ENCODE measurements around the gene TECPR2. TPM values are rescaled to one million over a fixed set of nuclear protein-coding genes. Genes with fewer than 3 reads are reported as not detected.

Gene TECPR2
- total and polyA plus RNA-seq, 10 of the 15 experiments (the other 5 are each of a cell fraction or from before 2014, with no cell fraction given), result 0.15 to 10.0 (median 3.0) TPM

DNA sequence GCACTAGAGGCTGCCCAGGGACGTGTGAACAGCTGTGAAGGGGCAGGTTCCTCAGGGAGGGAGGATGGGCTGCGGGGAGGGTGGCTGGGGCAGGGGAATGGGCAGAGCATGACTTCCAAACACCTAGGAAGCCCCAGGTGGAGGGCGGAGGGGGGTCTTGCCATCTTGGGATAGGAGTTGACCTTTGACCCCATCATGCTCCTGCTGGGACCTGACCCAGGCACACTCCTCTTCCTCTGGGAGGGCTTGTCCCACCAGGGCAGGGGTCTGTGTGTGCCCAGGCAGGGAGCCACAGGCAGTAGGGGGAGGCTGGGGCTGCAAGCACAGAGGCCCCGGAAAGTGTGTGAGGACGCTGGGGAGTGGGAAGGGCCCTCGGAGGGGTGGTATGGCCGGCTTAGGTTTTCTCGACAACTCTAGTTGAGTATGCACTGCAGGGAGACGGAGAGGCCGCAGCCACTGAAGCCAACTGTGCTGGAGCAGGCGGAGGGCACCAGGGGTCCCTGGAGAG lies 150.1 kb downstream of the TECPR2 start:
- ChIA-PET POLR2A (no interaction called here), RAD21 (ENCODE audit: unreplicated experiment) (no interaction called here), SMC1A (ENCODE audit: uncharacterized antibody, unreplicated experiment) (no interaction called here), CTCF (no interaction called here)
- H3K4me1 ChIP-seq (ENCODE audit: control insufficient read depth, insufficient read depth, low read length), result peaks cover 9% of the 10 kb centered on the region
- TF ChIP-seq NR2F1 (conservative IDR thresholded peaks at IDR 0.05) (peak; percentile 50; the same call in 1 of the 2 replicates), SRF (IDR thresholded peaks at IDR 0.05; ENCODE audit: low read depth in 2 of 2, low read length in 2 of 2) (no peak), ZNF622 (IDR thresholded peaks at IDR 0.05) (no peak)
- 66% methylated on average over 11 of the region's 11 CpGs for WGBS (ENCODE audit: insufficient coverage, insufficient replicate concordance, low lambda C conversion rate, missing lambda C conversion rate)
- in situ Hi-C loops (cut with MboI) (loop anchor here (10.0 kb wide), 1 partner anchor 548 kb away; the partner anchor contains the start of gene DYNC1H1), intact Hi-C loops (cut with micrococcal nuclease; ENCODE audit: unreplicated experiment) (loop anchor here (10.0 kb wide), 1 partner anchor 548 kb away; the partner anchor contains the start of gene DYNC1H1)
- peaks cover 0 to 2% of the 10 kb centered on the region in 2 experiments; a peak in 1 of 4 replicates for H3K27me3 ChIP-seq (replicated peaks in 1 of 2; ENCODE audit: control insufficient read depth in 2 of 2, insufficient read depth in 2 of 2, low read length in 1 of 2)
- no peak overlapping the region for H3K27ac ChIP-seq (ENCODE audit: control insufficient read depth, insufficient read depth)
- no peak overlapping the region for H3K9ac ChIP-seq (ENCODE audit: control insufficient read depth, insufficient read depth, low read length)
- H2AFZ ChIP-seq (ENCODE audit: control insufficient read depth, low read depth, low read length), result no peak overlapping the region
- H3K4me2 ChIP-seq (ENCODE audit: control insufficient read depth, insufficient read depth), result no peak overlapping the region
- no peaks in the 10 kb centered on the region for H3K79me2 ChIP-seq (ENCODE audit: control insufficient read depth, insufficient read depth, low read length)
- H3K9me3 ChIP-seq (replicated peaks; ENCODE audit: control insufficient read depth, insufficient read depth, low read length), result no peaks in the 10 kb centered on the region
- no peak overlapping the region for H3K4me3 ChIP-seq
- FAIRE-seq, result no peak
- ATAC-seq, result no peak
- DNase-seq (ENCODE audit: low read depth, low spot score), result no peak
- no TSS peak for BruUV-seq (replicated peaks)
- H3K36me3 ChIP-seq (ENCODE audit: control insufficient read depth in 2 of 2, insufficient read depth in 2 of 2, low read length in 1 of 2), result no peaks in the 10 kb centered on the region
- no peaks in the 10 kb centered on the region for H4K20me1 ChIP-seq (ENCODE audit: control insufficient read depth, insufficient read depth)

DNA sequence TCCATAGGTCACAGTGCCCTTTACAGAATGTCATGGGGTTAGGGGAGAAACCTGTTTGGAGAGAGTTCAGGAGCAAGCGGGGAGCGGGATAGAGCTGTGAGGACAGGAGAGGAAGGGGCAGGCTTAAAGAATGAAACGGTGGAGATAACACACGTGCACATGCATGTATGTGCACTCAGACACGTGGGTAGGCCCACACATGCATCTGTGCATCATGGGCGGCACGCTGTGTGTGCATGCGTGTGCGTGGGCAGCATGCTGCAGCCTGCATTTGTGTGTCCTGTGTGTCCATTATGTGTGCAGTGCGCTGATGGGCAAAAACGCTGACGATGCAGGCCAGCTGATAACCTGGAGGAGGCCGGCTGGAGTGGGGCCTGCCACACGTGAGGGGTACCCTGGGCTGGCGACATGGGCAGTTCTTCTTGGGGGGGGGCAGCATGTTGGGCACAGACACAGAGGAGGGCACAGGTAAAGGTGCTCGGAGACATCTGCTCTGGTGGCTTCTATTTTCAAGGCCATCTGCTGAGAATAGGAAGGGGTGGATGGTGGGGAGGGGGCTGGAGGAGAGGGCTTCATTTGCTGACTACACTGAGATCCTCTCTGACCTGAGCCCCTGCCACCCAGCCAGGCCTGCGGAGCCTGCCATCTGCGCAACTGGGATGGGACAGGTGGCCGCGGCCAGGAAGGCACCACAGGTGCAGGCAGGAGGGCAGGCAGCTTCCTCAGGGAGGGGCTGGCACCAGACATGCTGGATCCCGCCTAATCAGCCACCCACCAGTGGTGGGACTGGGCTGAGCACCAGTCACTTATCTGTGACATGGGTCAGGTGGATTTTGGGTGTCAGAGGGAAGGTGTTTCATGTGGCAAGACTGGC lies 151.4 kb downstream of the TECPR2 start:
- WGBS (ENCODE audit: insufficient coverage, insufficient replicate concordance, low lambda C conversion rate, missing lambda C conversion rate), result 67% methylated on average over 21 of the region's 21 CpGs
- CTCF ChIA-PET, result interaction anchor here (2.3 to 3.0 kb wide), 3 partner anchors 71 to 196 kb away, joined by 7 to 59 read pairs (median 10); no protein-coding TSS in a partner anchor
- no peak overlapping the region for H3K4me3 ChIP-seq
- no TSS peak for BruUV-seq (replicated peaks)
- H4K20me1 ChIP-seq (ENCODE audit: control insufficient read depth, insufficient read depth), result no peaks in the 10 kb centered on the region
- DNase-seq (ENCODE audit: low read depth, low spot score) (no peak), FAIRE-seq (no peak), ATAC-seq (no peak)
- RAD21 ChIA-PET (ENCODE audit: unreplicated experiment), result interaction anchor here (2.3 kb wide), 1 partner anchor 76 kb away, joined by 20 read pairs; no protein-coding TSS in a partner anchor
- intact Hi-C loops (cut with micrococcal nuclease; ENCODE audit: unreplicated experiment) (loop anchor here (10.0 kb wide), 1 partner anchor 549 kb away; the partner anchor contains the start of gene DYNC1H1), in situ Hi-C loops (cut with MboI) (loop anchor here (10.0 kb wide), 1 partner anchor 549 kb away; the partner anchor contains the start of gene DYNC1H1)
- SMC1A ChIA-PET (ENCODE audit: uncharacterized antibody, unreplicated experiment), result interaction anchor here (2.7 kb wide), 1 partner anchor 75 kb away, joined by 20 read pairs; no protein-coding TSS in a partner anchor
- peaks cover 9% of the 10 kb centered on the region for H3K4me1 ChIP-seq (ENCODE audit: control insufficient read depth, insufficient read depth, low read length)
- no peak overlapping the region for H3K27ac ChIP-seq (ENCODE audit: control insufficient read depth, insufficient read depth)
- no peak overlapping the region for H2AFZ ChIP-seq (ENCODE audit: control insufficient read depth, low read depth, low read length)
- H3K36me3 ChIP-seq (ENCODE audit: control insufficient read depth in 2 of 2, insufficient read depth in 2 of 2, low read length in 1 of 2), result no peaks in the 10 kb centered on the region
- peaks cover 0 to 2% of the 10 kb centered on the region in 2 experiments; a peak in 1 of 4 replicates for H3K27me3 ChIP-seq (replicated peaks in 1 of 2; ENCODE audit: control insufficient read depth in 2 of 2, insufficient read depth in 2 of 2, low read length in 1 of 2)
- no peaks in the 10 kb centered on the region for H3K79me2 ChIP-seq (ENCODE audit: control insufficient read depth, insufficient read depth, low read length)
- no peak overlapping the region for H3K9ac ChIP-seq (ENCODE audit: control insufficient read depth, insufficient read depth, low read length)
- POLR2A ChIA-PET, result no interaction called here
- H3K4me2 ChIP-seq (ENCODE audit: control insufficient read depth, insufficient read depth), result no peak overlapping the region
- H3K9me3 ChIP-seq (replicated peaks; ENCODE audit: control insufficient read depth, insufficient read depth, low read length), result no peaks in the 10 kb centered on the region
- TF ChIP-seq, protein P1, sequence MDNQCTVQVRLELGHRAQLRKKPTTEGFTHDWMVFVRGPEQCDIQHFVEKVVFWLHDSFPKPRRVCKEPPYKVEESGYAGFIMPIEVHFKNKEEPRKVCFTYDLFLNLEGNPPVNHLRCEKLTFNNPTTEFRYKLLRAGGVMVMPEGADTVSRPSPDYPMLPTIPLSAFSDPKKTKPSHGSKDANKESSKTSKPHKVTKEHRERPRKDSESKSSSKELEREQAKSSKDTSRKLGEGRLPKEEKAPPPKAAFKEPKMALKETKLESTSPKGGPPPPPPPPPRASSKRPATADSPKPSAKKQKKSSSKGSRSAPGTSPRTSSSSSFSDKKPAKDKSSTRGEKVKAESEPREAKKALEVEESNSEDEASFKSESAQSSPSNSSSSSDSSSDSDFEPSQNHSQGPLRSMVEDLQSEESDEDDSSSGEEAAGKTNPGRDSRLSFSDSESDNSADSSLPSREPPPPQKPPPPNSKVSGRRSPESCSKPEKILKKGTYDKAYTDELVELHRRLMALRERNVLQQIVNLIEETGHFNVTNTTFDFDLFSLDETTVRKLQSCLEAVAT (IDR thresholded peaks at IDR 0.05), result no peak
- no peak for TF ChIP-seq HCFC1 (IDR thresholded peaks at IDR 0.05; ENCODE audit: low read length)
- TF ChIP-seq, protein P2, sequence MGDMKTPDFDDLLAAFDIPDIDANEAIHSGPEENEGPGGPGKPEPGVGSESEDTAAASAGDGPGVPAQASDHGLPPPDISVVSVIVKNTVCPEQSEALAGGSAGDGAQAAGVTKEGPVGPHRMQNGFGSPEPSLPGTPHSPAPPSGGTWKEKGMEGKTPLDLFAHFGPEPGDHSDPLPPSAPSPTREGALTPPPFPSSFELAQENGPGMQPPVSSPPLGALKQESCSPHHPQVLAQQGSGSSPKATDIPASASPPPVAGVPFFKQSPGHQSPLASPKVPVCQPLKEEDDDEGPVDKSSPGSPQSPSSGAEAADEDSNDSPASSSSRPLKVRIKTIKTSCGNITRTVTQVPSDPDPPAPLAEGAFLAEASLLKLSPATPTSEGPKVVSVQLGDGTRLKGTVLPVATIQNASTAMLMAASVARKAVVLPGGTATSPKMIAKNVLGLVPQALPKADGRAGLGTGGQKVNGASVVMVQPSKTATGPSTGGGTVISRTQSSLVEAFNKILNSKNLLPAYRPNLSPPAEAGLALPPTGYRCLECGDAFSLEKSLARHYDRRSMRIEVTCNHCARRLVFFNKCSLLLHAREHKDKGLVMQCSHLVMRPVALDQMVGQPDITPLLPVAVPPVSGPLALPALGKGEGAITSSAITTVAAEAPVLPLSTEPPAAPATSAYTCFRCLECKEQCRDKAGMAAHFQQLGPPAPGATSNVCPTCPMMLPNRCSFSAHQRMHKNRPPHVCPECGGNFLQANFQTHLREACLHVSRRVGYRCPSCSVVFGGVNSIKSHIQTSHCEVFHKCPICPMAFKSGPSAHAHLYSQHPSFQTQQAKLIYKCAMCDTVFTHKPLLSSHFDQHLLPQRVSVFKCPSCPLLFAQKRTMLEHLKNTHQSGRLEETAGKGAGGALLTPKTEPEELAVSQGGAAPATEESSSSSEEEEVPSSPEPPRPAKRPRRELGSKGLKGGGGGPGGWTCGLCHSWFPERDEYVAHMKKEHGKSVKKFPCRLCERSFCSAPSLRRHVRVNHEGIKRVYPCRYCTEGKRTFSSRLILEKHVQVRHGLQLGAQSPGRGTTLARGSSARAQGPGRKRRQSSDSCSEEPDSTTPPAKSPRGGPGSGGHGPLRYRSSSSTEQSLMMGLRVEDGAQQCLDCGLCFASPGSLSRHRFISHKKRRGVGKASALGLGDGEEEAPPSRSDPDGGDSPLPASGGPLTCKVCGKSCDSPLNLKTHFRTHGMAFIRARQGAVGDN (IDR thresholded peaks at IDR 0.05), result no peak
- no peak for TF ChIP-seq ZNF217 (IDR thresholded peaks at IDR 0.05)
- TF ChIP-seq HDGF (IDR thresholded peaks at IDR 0.05), result no peak
- no peak for TF ChIP-seq SMC3 (IDR thresholded peaks at IDR 0.05; ENCODE audit: borderline replicate concordance, low read length)
- TF ChIP-seq PAX5 (IDR thresholded peaks at IDR 0.05; ENCODE audit: borderline replicate concordance, low read depth, low read length), result no peak
- no peak for TF ChIP-seq NBN (IDR thresholded peaks at IDR 0.05)

All from GM12878 (cell line).